Endothelial cell (in vitro differentiated cells): ENCODE data around the gene GRK1. TPM values are rescaled to one million over a fixed set of nuclear protein-coding genes. Genes with fewer than 3 reads are reported as not detected.

Source experiments
- DNase-seq: peaks from one replicate; pipeline ENCODE4 v3.0.0; 2021; ENCODE audit warnings: low spot score
- H3K27ac Mint-ChIP-seq: one replicate; pipeline ENCODE4 v1.8.0; 2021; ENCODE audit warnings: mixed read lengths, inconsistent platforms; ENCODE audit not compliant: unreplicated experiment
- H3K27me3 Mint-ChIP-seq: one replicate; pipeline ENCODE4 v1.8.0; 2021; ENCODE audit warnings: mild to moderate bottlenecking, moderate library complexity, mixed read lengths, inconsistent platforms; ENCODE audit not compliant: unreplicated experiment
- H3K36me3 Mint-ChIP-seq: one replicate; pipeline ENCODE4 v1.8.0; 2021; ENCODE audit warnings: mild to moderate bottlenecking, low read depth, mixed read lengths, inconsistent platforms; ENCODE audit not compliant: unreplicated experiment
- H3K4me1 Mint-ChIP-seq: one replicate; pipeline ENCODE4 v1.8.0; 2021; ENCODE audit warnings: mild to moderate bottlenecking, mixed read lengths, inconsistent platforms; ENCODE audit not compliant: unreplicated experiment
- H3K4me3 Mint-ChIP-seq: one replicate; pipeline ENCODE4 v1.8.0; 2021; ENCODE audit warnings: mild to moderate bottlenecking, mixed read lengths, inconsistent platforms; ENCODE audit not compliant: unreplicated experiment
- H3K9me3 Mint-ChIP-seq: one replicate; pipeline ENCODE4 v1.8.0; 2021; ENCODE audit warnings: mixed read lengths, inconsistent platforms; ENCODE audit not compliant: unreplicated experiment
- total RNA-seq: library from RNA; stranded (reverse); fragmentation: NEBNext Ultra II Directional; extraction: Animal tissue kit (Norgen Biotek cat#: 25700); gene quantifications from one replicate; pipeline ENCODE4 v1.2.1, GENCODE V29; 2021; ENCODE audit not compliant: unreplicated experiment
- TF ChIP-seq, protein P1 (sequence below): fragments of 200-600 bp; sonication (generic); IDR thresholded peaks from one replicate; pipeline ENCODE4 v1.5.0; 2021; ENCODE audit warnings: antibody characterized with exemption; ENCODE audit not compliant: unreplicated experiment

The GRK1 gene
- total RNA-seq, 1 donor from 2014 or later: 0.54 TPM

DNA sequence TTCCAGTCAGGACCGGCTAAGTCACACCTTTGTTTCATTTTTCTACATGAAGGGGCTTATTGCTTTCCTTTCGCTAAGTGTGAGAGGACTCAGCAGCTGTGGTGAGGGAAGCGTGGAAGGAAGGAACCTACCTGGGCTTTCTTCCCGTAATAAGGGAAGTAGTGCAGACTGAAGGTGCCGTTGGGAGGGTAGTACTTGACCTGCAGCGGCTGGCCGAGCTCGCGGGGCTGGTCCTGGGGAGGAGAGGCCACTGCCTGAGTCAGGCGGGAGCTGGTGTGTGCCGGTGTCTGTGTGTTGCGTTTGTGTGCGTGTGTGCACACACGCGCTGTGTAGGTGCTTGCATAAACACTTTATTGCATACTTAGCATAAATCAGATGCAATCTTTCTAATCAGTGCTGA, 16.7 kb upstream of the GRK1 start:
- DNase-seq: no peak
- H3K9me3 Mint-ChIP-seq: no peaks in the 10 kb centered on the region
- TF ChIP-seq, protein P1, sequence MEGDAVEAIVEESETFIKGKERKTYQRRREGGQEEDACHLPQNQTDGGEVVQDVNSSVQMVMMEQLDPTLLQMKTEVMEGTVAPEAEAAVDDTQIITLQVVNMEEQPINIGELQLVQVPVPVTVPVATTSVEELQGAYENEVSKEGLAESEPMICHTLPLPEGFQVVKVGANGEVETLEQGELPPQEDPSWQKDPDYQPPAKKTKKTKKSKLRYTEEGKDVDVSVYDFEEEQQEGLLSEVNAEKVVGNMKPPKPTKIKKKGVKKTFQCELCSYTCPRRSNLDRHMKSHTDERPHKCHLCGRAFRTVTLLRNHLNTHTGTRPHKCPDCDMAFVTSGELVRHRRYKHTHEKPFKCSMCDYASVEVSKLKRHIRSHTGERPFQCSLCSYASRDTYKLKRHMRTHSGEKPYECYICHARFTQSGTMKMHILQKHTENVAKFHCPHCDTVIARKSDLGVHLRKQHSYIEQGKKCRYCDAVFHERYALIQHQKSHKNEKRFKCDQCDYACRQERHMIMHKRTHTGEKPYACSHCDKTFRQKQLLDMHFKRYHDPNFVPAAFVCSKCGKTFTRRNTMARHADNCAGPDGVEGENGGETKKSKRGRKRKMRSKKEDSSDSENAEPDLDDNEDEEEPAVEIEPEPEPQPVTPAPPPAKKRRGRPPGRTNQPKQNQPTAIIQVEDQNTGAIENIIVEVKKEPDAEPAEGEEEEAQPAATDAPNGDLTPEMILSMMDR: no peak
- no peak overlapping the region for H3K27ac Mint-ChIP-seq
- H3K36me3 Mint-ChIP-seq: peaks cover 6% of the 10 kb centered on the region
- peaks cover 7% of the 10 kb centered on the region for H3K27me3 Mint-ChIP-seq
- no peak overlapping the region for H3K4me3 Mint-ChIP-seq
- H3K4me1 Mint-ChIP-seq: peaks cover 18% of the 10 kb centered on the region

DNA sequence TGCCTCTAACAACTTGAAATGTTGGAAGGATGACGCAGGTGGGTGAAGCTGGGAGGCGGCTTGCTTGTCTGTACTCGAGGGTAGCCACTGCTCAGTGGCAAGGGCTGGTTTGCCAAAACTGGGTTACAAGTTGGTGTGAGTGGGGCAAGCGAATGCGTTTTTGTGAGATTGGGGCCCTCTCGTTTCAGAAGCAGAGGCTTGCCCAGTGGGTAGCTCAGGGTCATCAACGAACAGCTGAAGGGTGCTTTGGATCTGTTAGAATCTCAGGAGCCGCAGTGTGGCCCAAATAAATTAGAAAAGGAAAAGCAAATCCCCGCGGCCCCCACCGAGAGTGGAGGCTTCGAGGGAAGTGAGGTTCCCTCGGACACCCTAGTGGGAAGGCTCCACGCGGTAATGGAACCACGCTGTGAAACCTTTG, 16.3 kb upstream of the GRK1 start:
- no peak overlapping the region for H3K4me3 Mint-ChIP-seq
- H3K27me3 Mint-ChIP-seq: peaks cover 7% of the 10 kb centered on the region
- peaks cover 6% of the 10 kb centered on the region for H3K36me3 Mint-ChIP-seq
- TF ChIP-seq, protein P1: no peak
- DNase-seq: no peak
- H3K27ac Mint-ChIP-seq: no peak overlapping the region
- H3K9me3 Mint-ChIP-seq: no peaks in the 10 kb centered on the region
- peaks cover 18% of the 10 kb centered on the region for H3K4me1 Mint-ChIP-seq

- peaks cover 2% of the 10 kb centered on the region for H3K36me3 Mint-ChIP-seq
- TF ChIP-seq, protein P1: no peak
- no peaks in the 10 kb centered on the region for H3K9me3 Mint-ChIP-seq
- H3K4me3 Mint-ChIP-seq: no peak overlapping the region
- no peak for DNase-seq
- H3K27me3 Mint-ChIP-seq: peaks cover 8% of the 10 kb centered on the region
- peaks cover 18% of the 10 kb centered on the region for H3K4me1 Mint-ChIP-seq
- H3K27ac Mint-ChIP-seq: no peak overlapping the region
These were observed 15.3 kb upstream of the GRK1 start for GRCh38 chr13:113651511-113652403.

- Mint-ChIP-seq H3K4me1 (peaks cover 18% of the 10 kb centered on the region), H3K36me3 (no peaks in the 10 kb centered on the region), H3K27me3 (peaks cover 8% of the 10 kb centered on the region), H3K27ac (no peak overlapping the region), H3K9me3 (no peaks in the 10 kb centered on the region), H3K4me3 (no peak overlapping the region)
- no peak for DNase-seq
- TF ChIP-seq, protein P1: no peak
These were observed 14.4 kb upstream of the GRK1 start for GRCh38 chr13:113652404-113653263.
